Suprapubic skin (tissue), 3 donors: ENCODE measurements around the gene MSL3.

ENCODE experiments used
- EP300 ChIP-seq: sonication (generic); formaldehyde crosslinking; IDR thresholded peaks from one replicate; pipeline ENCODE4 v1.6.1; 2017; ENCODE audit warnings: antibody characterized with exemption
- POLR2A ChIP-seq, 2 donors: fragments of 450-650 bp; IDR thresholded peaks; one replicate each; pipeline ENCODE4 v1.6.1; 2017; ENCODE audit warnings: antibody characterized with exemption in 2 of 2, mild to moderate bottlenecking in 2 of 2, moderate library complexity in 2 of 2
- TF ChIP-seq, protein P1 (sequence below), 2 donors: fragments of 200-600 bp in 1 of 2; fragments of 450-650 bp in 1 of 2; sonication (generic) in 1 of 2; IDR thresholded peaks; one replicate each; pipeline ENCODE4 v1.5.1; 2016 to 2019; ENCODE audit warnings: antibody characterized with exemption in 2 of 2, mild to moderate bottlenecking in 1 of 2, moderate library complexity in 1 of 2

DNA sequence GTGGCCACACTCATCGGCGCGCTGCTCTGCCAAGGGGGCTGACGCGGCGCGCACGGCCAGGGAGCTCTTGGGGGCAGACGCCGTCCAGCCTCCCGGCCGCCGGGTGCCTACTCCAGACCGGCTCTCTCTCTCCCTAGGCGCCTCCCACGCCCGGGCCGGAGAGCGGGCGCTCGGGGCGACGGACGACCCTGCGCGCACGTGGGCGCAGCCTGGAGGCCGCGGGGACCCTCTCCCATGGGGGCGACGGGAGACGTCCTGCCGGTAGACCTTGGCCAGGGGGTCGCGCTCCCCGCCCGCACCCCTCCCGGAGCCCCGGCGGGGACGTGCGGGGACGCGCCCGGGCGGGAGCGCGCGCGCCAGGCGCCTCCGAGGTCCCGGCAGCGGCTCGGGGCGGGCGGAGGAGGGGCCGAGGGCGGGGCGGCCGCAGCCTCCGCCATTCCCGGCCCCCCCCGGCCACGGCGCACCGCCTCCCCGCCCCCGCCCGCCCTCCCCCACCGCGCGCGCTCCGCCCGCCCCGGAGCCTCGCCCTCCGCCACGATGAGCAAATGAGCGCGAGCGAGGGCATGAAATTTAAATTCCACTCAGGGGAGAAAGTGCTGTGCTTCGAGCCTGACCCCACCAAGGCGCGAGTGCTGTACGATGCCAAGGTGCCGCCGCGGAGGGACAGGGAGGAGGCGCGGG lies at the start of gene MSL3:
- TF ChIP-seq POLR2A (IDR thresholded peaks at IDR 0.05) = no peak
- TF ChIP-seq, protein P1, sequence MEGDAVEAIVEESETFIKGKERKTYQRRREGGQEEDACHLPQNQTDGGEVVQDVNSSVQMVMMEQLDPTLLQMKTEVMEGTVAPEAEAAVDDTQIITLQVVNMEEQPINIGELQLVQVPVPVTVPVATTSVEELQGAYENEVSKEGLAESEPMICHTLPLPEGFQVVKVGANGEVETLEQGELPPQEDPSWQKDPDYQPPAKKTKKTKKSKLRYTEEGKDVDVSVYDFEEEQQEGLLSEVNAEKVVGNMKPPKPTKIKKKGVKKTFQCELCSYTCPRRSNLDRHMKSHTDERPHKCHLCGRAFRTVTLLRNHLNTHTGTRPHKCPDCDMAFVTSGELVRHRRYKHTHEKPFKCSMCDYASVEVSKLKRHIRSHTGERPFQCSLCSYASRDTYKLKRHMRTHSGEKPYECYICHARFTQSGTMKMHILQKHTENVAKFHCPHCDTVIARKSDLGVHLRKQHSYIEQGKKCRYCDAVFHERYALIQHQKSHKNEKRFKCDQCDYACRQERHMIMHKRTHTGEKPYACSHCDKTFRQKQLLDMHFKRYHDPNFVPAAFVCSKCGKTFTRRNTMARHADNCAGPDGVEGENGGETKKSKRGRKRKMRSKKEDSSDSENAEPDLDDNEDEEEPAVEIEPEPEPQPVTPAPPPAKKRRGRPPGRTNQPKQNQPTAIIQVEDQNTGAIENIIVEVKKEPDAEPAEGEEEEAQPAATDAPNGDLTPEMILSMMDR (IDR thresholded peaks at IDR 0.05) = no peak
- no peak for TF ChIP-seq EP300
